ENCODE results near the gene DOK5. TPM values are rescaled to one million over a fixed set of nuclear protein-coding genes. Genes with fewer than 3 reads are reported as not detected.
A peak's percentile ranks its signal among the peaks of the same experiment; 100 is the strongest.
"Not testable (repeated sequence)": the region's sequence is repeated elsewhere in the genome, so short reads cannot be mapped to it uniquely, and the experiment has no call there.

DOK5 gene
- polyA plus RNA-seq, 3 donors, result 6.9 to 10.7 (median 9.4) TPM

GRCh38 chr20:54467622-54468021, 7.8 kb upstream of the DOK5 start:
- DNase-seq, result no peak

GRCh38 chr20:54468082-54468481, 7.3 kb upstream of the DOK5 start:
- DNase-seq, result no peak

DNA sequence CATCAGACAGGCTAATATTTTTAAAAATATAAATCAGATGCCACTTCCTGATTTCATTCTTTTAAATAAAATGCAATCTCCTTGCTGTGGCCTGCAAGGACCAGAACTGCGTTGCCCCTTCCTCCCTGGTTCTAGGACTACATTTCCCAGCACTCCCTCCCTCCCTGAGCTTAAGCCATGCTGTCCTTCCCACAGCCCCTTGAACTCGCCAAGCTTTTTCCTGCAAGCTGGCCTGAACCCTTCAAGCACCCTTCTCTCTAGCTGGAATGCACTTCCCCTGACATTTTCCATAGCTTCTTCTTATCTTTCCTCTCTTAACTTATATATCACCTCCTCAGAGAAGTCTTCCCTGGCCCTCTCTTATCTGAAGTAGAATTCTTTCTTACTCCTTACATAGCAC, 6.1 kb upstream of the DOK5 start:
- no peak for DNase-seq

GRCh38 chr20:54469952-54470351, 5.4 kb upstream of the DOK5 start:
- DNase-seq, result no peak

GRCh38 chr20:54470697-54471096, 4.7 kb upstream of the DOK5 start:
- no peak for DNase-seq

- no peak for DNase-seq
These were observed 2.8 kb upstream of the DOK5 start for GRCh38 chr20:54472607-54473006.

DNA sequence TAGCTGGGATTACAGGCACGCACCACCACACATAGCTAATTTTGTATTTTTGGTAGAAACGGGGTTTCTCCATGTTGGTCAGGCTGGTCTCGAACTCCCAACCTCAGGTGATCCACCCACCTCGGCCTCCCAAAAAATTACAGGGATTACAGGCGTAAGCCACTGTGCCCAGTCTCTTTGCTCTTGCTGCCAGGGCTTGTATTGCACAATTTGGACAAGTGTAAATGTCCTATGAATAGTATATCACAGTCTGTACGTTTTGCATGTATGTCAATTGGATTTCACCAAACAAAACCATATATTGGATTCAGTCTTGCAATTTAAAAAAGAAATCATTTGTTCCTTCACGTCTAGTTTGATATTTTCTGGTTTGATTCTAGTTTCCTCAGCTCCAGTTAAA, 2.1 kb upstream of the DOK5 start:
- DNase-seq, result no peak

GRCh38 chr20:54474046-54474445, 1.3 kb upstream of the DOK5 start:
- DNase-seq, result no peak

- DNase-seq, result no peak
These were observed 527 bp upstream of the DOK5 start for GRCh38 chr20:54474866-54475265.

- peak; percentile 48 for DNase-seq
These were observed 996 bp downstream of the DOK5 start for GRCh38 chr20:54476169-54477009.

- no peak for DNase-seq
These were observed 2.0 kb downstream of the DOK5 start for GRCh38 chr20:54477191-54477955.

DNA sequence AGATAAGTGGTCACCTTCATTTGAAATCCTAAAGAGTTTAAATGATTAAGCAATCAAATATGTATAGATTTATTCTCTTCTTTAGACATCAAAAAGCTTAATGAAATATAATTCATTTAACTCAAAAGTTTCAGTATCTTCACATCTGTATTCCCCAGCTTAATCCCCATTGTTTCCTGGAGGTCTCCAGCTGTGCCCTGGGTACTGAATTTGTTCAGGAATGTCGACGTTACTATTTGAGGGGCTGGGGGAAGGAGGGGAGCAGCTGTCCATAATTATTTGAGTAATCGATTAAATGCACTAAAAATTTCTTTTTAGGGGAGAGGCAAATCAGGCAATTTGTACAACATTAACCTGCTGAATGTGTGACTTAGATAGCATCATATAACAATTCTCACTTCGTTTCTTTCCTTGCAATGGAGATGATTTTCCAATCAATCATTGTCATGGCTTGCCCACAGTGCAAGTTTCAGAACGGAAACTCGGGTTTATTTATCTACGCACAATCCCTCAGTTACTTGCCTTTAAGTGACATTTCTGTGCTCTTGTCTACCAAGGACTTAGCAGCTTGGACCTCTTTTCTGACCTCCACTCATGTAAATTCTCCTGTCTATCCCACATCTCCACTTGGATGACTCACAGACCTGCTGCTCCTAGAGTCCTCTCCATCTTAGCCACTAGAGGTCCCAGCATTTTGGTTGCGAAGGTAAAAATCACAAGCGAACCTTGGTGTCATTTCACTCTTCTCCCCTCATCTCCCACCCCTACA, 3.9 kb downstream of the DOK5 start:
- DNase-seq, result no peak

- not testable (repeated sequence) for DNase-seq
These were observed 4.5 kb downstream of the DOK5 start for GRCh38 chr20:54479937-54480336.

DNA sequence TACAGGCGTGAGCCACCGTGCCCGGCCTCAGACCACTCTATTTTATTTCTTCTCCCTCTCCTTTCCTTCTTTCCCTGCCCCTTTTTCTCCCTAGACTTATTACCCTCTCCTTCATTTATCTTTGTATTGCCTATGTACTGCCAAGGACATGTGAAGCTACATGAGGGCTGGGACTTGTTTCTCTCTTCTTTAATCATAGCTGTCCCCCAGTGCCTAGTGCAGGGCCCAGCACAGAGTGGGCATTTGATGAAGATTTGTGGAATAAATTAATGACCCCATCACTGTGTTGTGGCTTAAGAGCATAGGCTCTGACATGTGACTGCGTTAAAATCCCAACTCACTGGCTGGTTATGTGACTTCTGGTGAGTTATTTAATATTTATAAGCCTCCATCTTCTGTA, 6.0 kb downstream of the DOK5 start:
- DNase-seq, result no peak

DNA sequence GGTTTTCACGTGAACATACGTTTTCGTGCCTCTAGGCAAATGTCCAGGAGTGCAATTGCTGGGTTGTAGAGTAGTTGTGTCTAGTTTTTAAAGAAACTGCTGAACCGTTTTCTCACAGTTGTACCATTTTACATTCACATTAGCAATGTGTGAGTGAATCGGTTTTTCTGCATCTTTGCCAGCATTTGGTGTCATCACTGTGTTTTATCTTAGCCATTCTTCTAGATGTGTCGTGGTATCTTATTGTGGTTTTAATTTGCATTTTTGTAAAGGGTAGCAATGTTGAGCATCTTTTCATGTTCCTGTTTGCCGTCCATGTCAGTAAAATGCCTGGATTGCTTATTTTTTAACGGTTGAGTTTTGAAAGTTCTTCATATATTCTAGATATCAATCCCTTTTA, 10.2 kb downstream of the DOK5 start:
- DNase-seq, result no peak

DNA sequence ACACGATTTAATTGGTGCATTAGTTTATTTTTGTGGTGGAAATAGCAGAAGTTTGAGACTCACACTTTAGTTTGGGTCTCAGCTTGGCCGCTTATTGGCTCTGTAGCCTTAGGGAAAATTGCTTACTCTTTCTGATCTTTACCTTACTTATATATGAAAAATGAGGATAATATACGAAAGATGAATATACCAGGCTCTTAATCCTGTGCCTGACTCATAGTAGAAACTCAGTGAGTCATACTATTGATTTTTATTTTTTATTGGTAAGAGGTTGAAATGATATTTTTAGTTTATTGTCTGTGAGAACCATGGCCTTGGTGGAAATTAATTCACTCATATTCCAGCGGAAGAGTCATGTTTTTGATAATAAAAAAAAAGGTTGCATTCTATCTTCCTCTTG, 11.2 kb downstream of the DOK5 start:
- DNase-seq, result no peak

- DNase-seq, result no peak
These were observed 13.0 kb downstream of the DOK5 start for GRCh38 chr20:54488442-54488841.

GRCh38 chr20:54491506-54491905, 16.1 kb downstream of the DOK5 start:
- DNase-seq, result no peak

DNA sequence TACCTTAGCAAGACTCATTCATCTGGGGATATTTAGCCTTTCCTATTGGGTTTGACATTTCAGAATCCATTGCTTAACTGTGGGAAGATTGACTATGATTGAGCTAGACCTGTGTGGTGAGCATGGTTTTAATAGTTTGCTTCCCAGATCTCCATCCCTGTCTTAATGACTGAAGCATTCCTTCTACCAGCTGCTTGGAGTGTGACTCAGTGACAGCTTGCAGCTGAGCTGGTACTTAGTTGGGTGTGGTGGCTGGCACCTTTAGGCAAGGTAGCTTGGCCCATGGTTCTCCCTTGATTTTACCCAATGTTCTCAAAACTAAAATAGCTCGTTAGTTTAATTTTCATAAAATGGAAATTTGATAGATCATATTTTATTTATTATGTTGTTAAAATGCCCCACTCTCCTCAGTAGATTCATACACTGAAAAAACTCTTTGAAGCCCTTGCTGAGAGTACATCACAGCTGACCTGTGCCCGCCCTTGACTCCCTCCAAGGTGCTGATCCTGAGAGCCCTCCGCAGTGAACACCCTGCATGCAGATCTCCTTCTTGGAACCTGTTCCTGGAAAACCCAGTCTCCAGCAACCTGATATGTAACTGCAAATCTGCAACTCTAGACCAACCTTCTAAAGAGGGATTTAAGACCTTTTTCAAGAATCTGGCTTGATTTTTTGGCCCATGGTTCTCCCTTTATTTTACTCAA, 19.1 kb downstream of the DOK5 start:
- DNase-seq, result no peak

- no peak for DNase-seq
These were observed 22.7 kb downstream of the DOK5 start for GRCh38 chr20:54497931-54498718.

DNA sequence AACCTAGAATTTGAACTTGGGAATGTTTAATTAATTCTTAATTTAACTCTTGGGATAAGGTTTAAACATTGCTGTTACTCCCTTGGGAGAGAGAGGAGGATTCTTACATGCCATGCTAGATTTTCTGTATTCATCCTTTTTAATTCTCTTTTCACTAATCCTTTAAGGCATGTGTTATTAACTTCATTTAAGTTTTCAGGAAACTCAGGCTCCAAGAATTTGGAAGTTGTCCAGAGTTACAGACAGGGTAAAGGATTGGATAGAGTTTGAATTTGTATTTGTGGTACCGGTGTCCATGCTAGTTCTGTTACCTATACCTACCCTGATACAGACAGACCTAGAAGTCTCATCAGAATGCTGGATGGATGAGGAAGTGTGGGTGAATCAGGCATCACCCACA, 23.7 kb downstream of the DOK5 start:
- DNase-seq, result no peak
